K562 (cell line): ENCODE measurements around the gene THEMIS. TPM values are rescaled to one million over a fixed set of nuclear protein-coding genes. Genes with fewer than 3 reads are reported as not detected.

Source experiments
- ATAC-seq: fragments of 200-7000 bp; cut with Tn5 transposase; 3 replicates; pipeline ENCODE4 v1.9.1; 2020; ENCODE audit warnings: moderate library complexity
- BruUV-seq: library from RNA; stranded (reverse); fragments of 400-500 nt; replicated peaks from 2 replicates; lab custom pipeline; 2021; lab: Mats Ljungman, UMichigan
- CTCF ChIA-PET: fragments of 300-600 bp; formaldehyde crosslinking; extraction: SDS; loops from one replicate; lab custom pipeline; 2021; ENCODE audit warnings: low intra/inter-chr PET ratio; lab: Yijun Ruan, JAX
- POLR2A ChIA-PET: fragments of 300-600, 350-650 bp; sonication (Branson Sonifier 250); formaldehyde crosslinking; extraction: SDS; loops from one replicate; lab custom pipeline; 2021; ENCODE audit warnings: antibody characterized with exemption, inconsistent platforms; lab: Yijun Ruan, JAX
- DNase-seq, 4 experiments: peaks; one replicate each; pipeline versions ENCODE4 v3.0.0 to v3.0.0-alpha.2; 2011 to 2018; ENCODE audit warnings: low spot score in 3 of 4, mixed read lengths in 3 of 4; ENCODE audit errors: extremely low read depth in 1 of 4
- FAIRE-seq: peaks from 2 replicates; lab custom pipeline; 2011; peaks lifted over from hg19 to GRCh38; lab: Jason Lieb, UNC
- H2AFZ ChIP-seq: 2 replicates; pipeline ENCODE4 v1.6.0; 2011; ENCODE audit warnings: low read depth, low read length, control low read depth, inconsistent platforms
- H3K27ac ChIP-seq: fragments of 200-600 bp; 3 replicates; pipeline ENCODE4 v1.8.0; 2011; ENCODE audit warnings: low read depth, mild to moderate bottlenecking, control low read depth, inconsistent platforms, low read length, moderate library complexity, mixed read lengths; ENCODE audit errors: extremely low read depth
- H3K27me3 ChIP-seq, 2 experiments: fragments of 300-600 bp in 1 of 2; 2 replicates in 1 of 2; 3 replicates in 1 of 2; pipeline versions ENCODE4 v1.6.0 to v1.8.0; 2011; ENCODE audit warnings: inconsistent platforms in 2 of 2, low read length in 2 of 2, mild to moderate bottlenecking in 1 of 2, mixed read lengths in 1 of 2, moderate library complexity in 1 of 2; ENCODE audit not compliant: control insufficient read depth in 2 of 2, insufficient read depth in 2 of 2
- H3K36me3 ChIP-seq: fragments of 300-600 bp; 3 replicates; pipeline ENCODE4 v1.8.0; 2011; ENCODE audit warnings: mild to moderate bottlenecking, low read length, inconsistent platforms; ENCODE audit not compliant: control insufficient read depth, insufficient read depth
- H3K4me1 ChIP-seq, 2 experiments: fragments of 200-600 bp in 1 of 2; replicated peaks in 1 of 2; 2 replicates in 1 of 2; 3 replicates in 1 of 2; pipeline versions ENCODE4 v1.5.1 to v1.8.0; 2011; ENCODE audit warnings: inconsistent platforms in 2 of 2, low read length in 2 of 2, mild to moderate bottlenecking in 1 of 2, mixed read lengths in 1 of 2, moderate library complexity in 1 of 2; ENCODE audit not compliant: control insufficient read depth in 2 of 2, insufficient read depth in 2 of 2
- H3K4me2 ChIP-seq: 2 replicates; pipeline ENCODE4 v1.6.1; 2011; ENCODE audit warnings: low read length, control low read depth, inconsistent platforms, mixed read lengths; ENCODE audit not compliant: insufficient read depth
- H3K4me3 ChIP-seq: fragments of 200-600 bp; sonication (generic), shearing (Covaris generic); 2 replicates; pipeline ENCODE4 v1.5.1; 2016; ENCODE audit warnings: control low read depth, inconsistent platforms
- H3K79me2 ChIP-seq: fragments of 200-600 bp; 3 replicates; pipeline ENCODE4 v1.8.0; 2011; ENCODE audit warnings: low read length, inconsistent platforms; ENCODE audit not compliant: control insufficient read depth, insufficient read depth
- H3K9ac ChIP-seq, 2 experiments: 2 replicates each; pipeline versions ENCODE4 v1.6.0 to v1.6.1; 2011; ENCODE audit warnings: low read depth in 2 of 2, low read length in 2 of 2, control low read depth in 1 of 2, inconsistent platforms in 1 of 2, mild to moderate bottlenecking in 1 of 2, mixed read lengths in 1 of 2; ENCODE audit not compliant: insufficient read depth in 1 of 2
- H3K9me1 ChIP-seq: one replicate; pipeline ENCODE4 v1.6.0; 2011; ENCODE audit warnings: inconsistent platforms, mild to moderate bottlenecking, low read length, moderate library complexity; ENCODE audit not compliant: control insufficient read depth, insufficient read depth
- H3K9me3 ChIP-seq: replicated peaks from 2 replicates; pipeline ENCODE4 v1.5.1; 2011; ENCODE audit warnings: low read depth, low read length, inconsistent platforms; ENCODE audit not compliant: control insufficient read depth, insufficient read depth
- H4K20me1 ChIP-seq: replicated peaks from 2 replicates; pipeline ENCODE4 v1.6.1; 2011; ENCODE audit warnings: low read length, inconsistent platforms, mixed read lengths; ENCODE audit not compliant: control insufficient read depth, insufficient read depth
- BDP1 ChIP-seq: IDR thresholded peaks from 3 replicates; pipeline ENCODE4 v1.6.1; 2011; ENCODE audit not compliant: insufficient read length, insufficient read depth
- CSDE1 ChIP-seq, 2 experiments: fragments of 450-650 bp; IDR thresholded peaks; 2 replicates each; pipeline ENCODE4 v1.6.1; 2016; ENCODE audit warnings: mild to moderate bottlenecking in 1 of 2
- GABPA ChIP-seq: fragments of 200-800 bp; sonication (Bioruptor generic); conservative IDR thresholded peaks from 2 replicates; pipeline ENCODE4 v1.6.1; 2016; ENCODE audit warnings: low read depth, missing genetic modification characterization, missing compliant biosample characterization
- MAZ ChIP-seq, 2 experiments: fragments of 450-650 bp in 1 of 2; sonication (generic) in 1 of 2; formaldehyde crosslinking; IDR thresholded peaks in 1 of 2; conservative IDR thresholded peaks in 1 of 2; 2 replicates each; pipeline versions ENCODE4 v1.4.0 to v1.5.0; 2020; ENCODE audit warnings: mild to moderate bottlenecking in 1 of 2, missing genetic modification reagents in 1 of 2
- MBD2 ChIP-seq: sonication (generic); IDR thresholded peaks from 2 replicates; pipeline ENCODE4 v1.6.1; 2016; ENCODE audit warnings: low read depth, borderline replicate concordance
- MEF2A ChIP-seq: IDR thresholded peaks from 2 replicates; pipeline ENCODE4 v1.6.1; 2011; ENCODE audit warnings: low read depth, mild to moderate bottlenecking, low read length, moderate library complexity; ENCODE audit not compliant: control insufficient read depth
- POLR2AphosphoS2 ChIP-seq: IDR thresholded peaks from 2 replicates; pipeline ENCODE4 v1.6.1; 2012; ENCODE audit warnings: low read length, improper control_type of control experiment
- POLR2AphosphoS5 ChIP-seq: IDR thresholded peaks from 2 replicates; pipeline ENCODE4 v1.6.1; 2011; ENCODE audit warnings: mild to moderate bottlenecking, low read depth, low read length, moderate library complexity; ENCODE audit not compliant: control insufficient read depth, insufficient read depth
- POU5F1 ChIP-seq: fragments of 150-350 bp; IDR thresholded peaks from 2 replicates; pipeline ENCODE4 v1.6.1; 2014; ENCODE audit warnings: borderline replicate concordance, low read length, low read depth, mild to moderate bottlenecking; ENCODE audit not compliant: partially characterized antibody
- SMARCA5 ChIP-seq: fragments of 450-650 bp; IDR thresholded peaks from 2 replicates; pipeline ENCODE4 v1.6.1; 2016
- ZKSCAN3 ChIP-seq: fragments of 250-450 bp; sonication (Bioruptor Pico); IDR thresholded peaks from 2 replicates; pipeline ENCODE4 v1.4.0; 2020
- in situ Hi-C: fragments of 300-500 bp; cut with MboI; formaldehyde crosslinking; loops from 4 replicates; pipeline ENCODE4 v1.15.0; 2018; ENCODE audit warnings: inconsistent platforms, mixed read lengths
- intact Hi-C: fragments of 100-400 bp; cut with micrococcal nuclease; formaldehyde crosslinking; loops from 2 replicates; pipeline ENCODE4 v1.14.2; 2022
- polyA plus RNA-seq, 8 experiments: library from polyadenylated mRNA; depleted of rRNA in 4 of 8; stranded (reverse) in 5 of 8; unstranded in 3 of 8; fragments of >200 nt; fragmentation: Nextera tagmentation in 2 of 8; fragmentation: Illumina TruSeq in 1 of 8; extraction: Ambion mirVana in 2 of 8; extraction: Trizol in 1 of 8; gene quantifications; 2 replicates each; pipeline versions ENCODE4 v1.2.1 to v1.2.3, GENCODE V29; 2011 to 2014; ENCODE audit warnings: inconsistent platforms in 1 of 8, missing spikeins in 1 of 8
- total RNA-seq, 7 experiments: library from RNA; depleted of rRNA in 6 of 7; stranded (reverse); fragments of >200 nt in 6 of 7; fragmentation: Illumina TruSeq in 2 of 7; extraction: Trizol in 2 of 7; gene quantifications; 2 replicates each; pipeline versions ENCODE4 v1.2.1 to v1.2.3, GENCODE V29; 2011 to 2021; ENCODE audit warnings: low replicate concordance in 1 of 7
- TF ChIP-seq, protein P1 (sequence below): IDR thresholded peaks from 2 replicates; pipeline ENCODE4 v1.6.1; 2011; ENCODE audit not compliant: insufficient read length; ENCODE audit errors: extremely low read depth
- TF ChIP-seq, protein P2 (sequence below), 2 experiments: fragments of 450-650 bp; conservative IDR thresholded peaks; 2 replicates each; pipeline ENCODE4 v1.6.1; 2017; ENCODE audit warnings: mild to moderate bottlenecking in 2 of 2, moderate library complexity in 2 of 2
- TF ChIP-seq, protein P3 (sequence below): sonication (generic); formaldehyde crosslinking; IDR thresholded peaks from 2 replicates; pipeline ENCODE4 v1.8.1; 2023; ENCODE audit warnings: mild to moderate bottlenecking, missing genetic modification reagents
- TF ChIP-seq, protein P4 (sequence below): fragments of 450-650 bp; formaldehyde crosslinking; IDR thresholded peaks from 2 replicates; pipeline ENCODE4 v1.4.0; 2022; ENCODE audit warnings: missing genetic modification characterization
- TF ChIP-seq, protein P5 (sequence below): fragments of 450-650 bp; IDR thresholded peaks from 2 replicates; pipeline ENCODE4 v1.6.1; 2017; ENCODE audit warnings: mild to moderate bottlenecking, moderate library complexity

The THEMIS gene
- total and polyA plus RNA-seq, 9 of the 15 experiments (the other 6 are each of a cell fraction or from before 2014, with no cell fraction given), result 0.09 TPM; not detected in 8

DNA sequence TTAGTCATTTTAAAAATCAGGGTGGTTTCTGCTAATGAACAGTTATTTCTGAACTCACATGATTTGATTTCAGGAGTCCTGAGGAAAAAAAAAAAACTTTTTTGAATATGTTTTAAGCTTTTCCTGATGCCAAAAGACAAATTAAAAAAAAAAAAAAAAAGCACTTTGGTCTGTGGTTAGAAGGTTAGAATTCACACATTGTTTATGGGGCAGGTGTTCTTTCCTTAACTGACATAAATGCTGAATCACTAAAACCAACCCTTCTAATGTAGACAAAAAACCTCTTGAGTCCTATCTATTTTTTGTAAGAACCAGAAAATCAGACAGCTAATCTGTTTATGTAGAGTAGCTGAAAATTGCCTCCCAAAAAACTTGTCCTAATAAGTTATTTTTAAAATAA, 20.4 kb downstream of the THEMIS start:
- FAIRE-seq, result no peak
- H3K27ac ChIP-seq, result no peak overlapping the region
- no peaks in the 10 kb centered on the region for H4K20me1 ChIP-seq
- ChIA-PET POLR2A (no interaction called here), CTCF (no interaction called here)
- no peaks in the 10 kb centered on the region for H3K4me1 ChIP-seq
- no peak overlapping the region for H3K4me3 ChIP-seq
- DNase-seq, result no peak
- H3K36me3 ChIP-seq, result no peaks in the 10 kb centered on the region
- no peaks in the 10 kb centered on the region for H3K9me1 ChIP-seq
- no TSS peak for BruUV-seq
- H3K9ac ChIP-seq, result no peak overlapping the region
- no peak overlapping the region for H3K4me2 ChIP-seq
- in situ Hi-C loops, result no loop called here
- intact Hi-C loops, result no loop called here
- H3K79me2 ChIP-seq, result no peaks in the 10 kb centered on the region
- no peak for ATAC-seq
- no peaks in the 10 kb centered on the region for H3K9me3 ChIP-seq
- no peaks in the 10 kb centered on the region for H3K27me3 ChIP-seq
- no peak overlapping the region for H2AFZ ChIP-seq
- no peak for TF ChIP-seq POU5F1
- TF ChIP-seq ZKSCAN3 (CRISPR knock-in tag), result no peak
- TF ChIP-seq POLR2AphosphoS5, result no peak
- TF ChIP-seq, protein P1, sequence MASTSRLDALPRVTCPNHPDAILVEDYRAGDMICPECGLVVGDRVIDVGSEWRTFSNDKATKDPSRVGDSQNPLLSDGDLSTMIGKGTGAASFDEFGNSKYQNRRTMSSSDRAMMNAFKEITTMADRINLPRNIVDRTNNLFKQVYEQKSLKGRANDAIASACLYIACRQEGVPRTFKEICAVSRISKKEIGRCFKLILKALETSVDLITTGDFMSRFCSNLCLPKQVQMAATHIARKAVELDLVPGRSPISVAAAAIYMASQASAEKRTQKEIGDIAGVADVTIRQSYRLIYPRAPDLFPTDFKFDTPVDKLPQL, result no peak
- TF ChIP-seq, protein P2, sequence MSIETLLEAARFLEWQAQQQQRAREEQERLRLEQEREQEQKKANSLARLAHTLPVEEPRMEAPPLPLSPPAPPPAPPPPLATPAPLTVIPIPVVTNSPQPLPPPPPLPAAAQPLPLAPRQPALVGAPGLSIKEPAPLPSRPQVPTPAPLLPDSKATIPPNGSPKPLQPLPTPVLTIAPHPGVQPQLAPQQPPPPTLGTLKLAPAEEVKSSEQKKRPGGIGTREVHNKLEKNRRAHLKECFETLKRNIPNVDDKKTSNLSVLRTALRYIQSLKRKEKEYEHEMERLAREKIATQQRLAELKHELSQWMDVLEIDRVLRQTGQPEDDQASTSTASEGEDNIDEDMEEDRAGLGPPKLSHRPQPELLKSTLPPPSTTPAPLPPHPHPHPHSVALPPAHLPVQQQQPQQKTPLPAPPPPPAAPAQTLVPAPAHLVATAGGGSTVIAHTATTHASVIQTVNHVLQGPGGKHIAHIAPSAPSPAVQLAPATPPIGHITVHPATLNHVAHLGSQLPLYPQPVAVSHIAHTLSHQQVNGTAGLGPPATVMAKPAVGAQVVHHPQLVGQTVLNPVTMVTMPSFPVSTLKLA (conservative IDR thresholded peaks at IDR 0.05), result no peak
- TF ChIP-seq POLR2AphosphoS2, result no peak
- TF ChIP-seq MBD2, result no peak
- no peak for TF ChIP-seq MAZ (CRISPR knock-in tag; conservative IDR thresholded peaks at IDR 0.05 in 1 of 2, IDR thresholded peaks at IDR 0.05 in 1 of 2)
- TF ChIP-seq, protein P3, sequence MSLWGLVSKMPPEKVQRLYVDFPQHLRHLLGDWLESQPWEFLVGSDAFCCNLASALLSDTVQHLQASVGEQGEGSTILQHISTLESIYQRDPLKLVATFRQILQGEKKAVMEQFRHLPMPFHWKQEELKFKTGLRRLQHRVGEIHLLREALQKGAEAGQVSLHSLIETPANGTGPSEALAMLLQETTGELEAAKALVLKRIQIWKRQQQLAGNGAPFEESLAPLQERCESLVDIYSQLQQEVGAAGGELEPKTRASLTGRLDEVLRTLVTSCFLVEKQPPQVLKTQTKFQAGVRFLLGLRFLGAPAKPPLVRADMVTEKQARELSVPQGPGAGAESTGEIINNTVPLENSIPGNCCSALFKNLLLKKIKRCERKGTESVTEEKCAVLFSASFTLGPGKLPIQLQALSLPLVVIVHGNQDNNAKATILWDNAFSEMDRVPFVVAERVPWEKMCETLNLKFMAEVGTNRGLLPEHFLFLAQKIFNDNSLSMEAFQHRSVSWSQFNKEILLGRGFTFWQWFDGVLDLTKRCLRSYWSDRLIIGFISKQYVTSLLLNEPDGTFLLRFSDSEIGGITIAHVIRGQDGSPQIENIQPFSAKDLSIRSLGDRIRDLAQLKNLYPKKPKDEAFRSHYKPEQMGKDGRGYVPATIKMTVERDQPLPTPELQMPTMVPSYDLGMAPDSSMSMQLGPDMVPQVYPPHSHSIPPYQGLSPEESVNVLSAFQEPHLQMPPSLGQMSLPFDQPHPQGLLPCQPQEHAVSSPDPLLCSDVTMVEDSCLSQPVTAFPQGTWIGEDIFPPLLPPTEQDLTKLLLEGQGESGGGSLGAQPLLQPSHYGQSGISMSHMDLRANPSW (CRISPR knock-in tag), result no peak
- TF ChIP-seq SMARCA5, result no peak
- TF ChIP-seq, protein P4, sequence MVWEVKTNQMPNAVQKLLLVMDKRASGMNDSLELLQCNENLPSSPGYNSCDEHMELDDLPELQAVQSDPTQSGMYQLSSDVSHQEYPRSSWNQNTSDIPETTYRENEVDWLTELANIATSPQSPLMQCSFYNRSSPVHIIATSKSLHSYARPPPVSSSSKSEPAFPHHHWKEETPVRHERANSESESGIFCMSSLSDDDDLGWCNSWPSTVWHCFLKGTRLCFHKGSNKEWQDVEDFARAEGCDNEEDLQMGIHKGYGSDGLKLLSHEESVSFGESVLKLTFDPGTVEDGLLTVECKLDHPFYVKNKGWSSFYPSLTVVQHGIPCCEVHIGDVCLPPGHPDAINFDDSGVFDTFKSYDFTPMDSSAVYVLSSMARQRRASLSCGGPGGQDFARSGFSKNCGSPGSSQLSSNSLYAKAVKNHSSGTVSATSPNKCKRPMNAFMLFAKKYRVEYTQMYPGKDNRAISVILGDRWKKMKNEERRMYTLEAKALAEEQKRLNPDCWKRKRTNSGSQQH, result no peak
- TF ChIP-seq, protein P5, sequence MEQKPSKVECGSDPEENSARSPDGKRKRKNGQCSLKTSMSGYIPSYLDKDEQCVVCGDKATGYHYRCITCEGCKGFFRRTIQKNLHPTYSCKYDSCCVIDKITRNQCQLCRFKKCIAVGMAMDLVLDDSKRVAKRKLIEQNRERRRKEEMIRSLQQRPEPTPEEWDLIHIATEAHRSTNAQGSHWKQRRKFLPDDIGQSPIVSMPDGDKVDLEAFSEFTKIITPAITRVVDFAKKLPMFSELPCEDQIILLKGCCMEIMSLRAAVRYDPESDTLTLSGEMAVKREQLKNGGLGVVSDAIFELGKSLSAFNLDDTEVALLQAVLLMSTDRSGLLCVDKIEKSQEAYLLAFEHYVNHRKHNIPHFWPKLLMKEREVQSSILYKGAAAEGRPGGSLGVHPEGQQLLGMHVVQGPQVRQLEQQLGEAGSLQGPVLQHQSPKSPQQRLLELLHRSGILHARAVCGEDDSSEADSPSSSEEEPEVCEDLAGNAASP, result no peak
- TF ChIP-seq GABPA (tag), result no peak
- TF ChIP-seq CSDE1 (IDR thresholded peaks at IDR 0.05), result no peak
- TF ChIP-seq BDP1, result no peak
- TF ChIP-seq MEF2A, result no peak
